HepG2 (cell line): ENCODE results near the gene BAIAP2L1. TPM values are rescaled to one million over a fixed set of nuclear protein-coding genes. Genes with fewer than 3 reads are reported as not detected.

Source experiments
- AKAP8 ChIP-seq: sonication (generic); formaldehyde crosslinking; IDR thresholded peaks from 2 replicates; pipeline ENCODE4 v1.5.1; 2020; ENCODE audit warnings: mild to moderate bottlenecking, missing genetic modification reagents
- ATF2 ChIP-seq: sonication (generic); formaldehyde crosslinking; IDR thresholded peaks from 2 replicates; pipeline ENCODE4 v1.4.0; 2020; ENCODE audit warnings: missing genetic modification reagents
- E2F5 ChIP-seq: sonication (generic); formaldehyde crosslinking; conservative IDR thresholded peaks from 2 replicates; pipeline ENCODE4 v1.4.0; 2020; ENCODE audit warnings: missing genetic modification reagents
- HMGXB3 ChIP-seq: sonication (generic); formaldehyde crosslinking; IDR thresholded peaks from 2 replicates; pipeline ENCODE4 v1.4.0; 2020; ENCODE audit warnings: missing genetic modification reagents, borderline replicate concordance
- KMT2A ChIP-seq: sonication (generic); formaldehyde crosslinking; IDR thresholded peaks from 2 replicates; pipeline ENCODE4 v1.4.0; 2020; ENCODE audit warnings: missing genetic modification reagents
- MEIS1 ChIP-seq: sonication (generic); formaldehyde crosslinking; IDR thresholded peaks from 2 replicates; pipeline ENCODE4 v1.9.0; 2021; ENCODE audit warnings: mild to moderate bottlenecking, missing genetic modification reagents, moderate library complexity, borderline replicate concordance
- ONECUT2 ChIP-seq: sonication (generic); formaldehyde crosslinking; IDR thresholded peaks from 2 replicates; pipeline ENCODE4 v1.4.0; 2020; ENCODE audit warnings: missing genetic modification reagents
- PCBP1 ChIP-seq: fragments of 200-400 bp; formaldehyde crosslinking; IDR thresholded peaks from 2 replicates; pipeline ENCODE4 v1.6.1; 2017; ENCODE audit warnings: mild to moderate bottlenecking, low read depth, low read length, borderline replicate concordance
- SKIL ChIP-seq: sonication (generic); formaldehyde crosslinking; IDR thresholded peaks from 2 replicates; pipeline ENCODE4 v1.8.0; 2022; ENCODE audit warnings: missing genetic modification reagents, mild to moderate bottlenecking, moderate library complexity, borderline replicate concordance
- ZBTB49 ChIP-seq: sonication (generic); formaldehyde crosslinking; IDR thresholded peaks from 2 replicates; pipeline ENCODE4 v1.4.0; 2020; ENCODE audit warnings: missing genetic modification reagents, borderline replicate concordance
- ZNF512B ChIP-seq: sonication (generic); formaldehyde crosslinking; IDR thresholded peaks from 2 replicates; pipeline ENCODE4 v1.5.1; 2020; ENCODE audit warnings: missing genetic modification reagents, mild to moderate bottlenecking, borderline replicate concordance
- ZNF567 ChIP-seq: sonication (generic); formaldehyde crosslinking; IDR thresholded peaks from 2 replicates; pipeline ENCODE4 v1.8.1; 2023; ENCODE audit warnings: mild to moderate bottlenecking, missing genetic modification reagents, borderline replicate concordance
- ZSCAN20 ChIP-seq: sonication (generic); formaldehyde crosslinking; IDR thresholded peaks from 2 replicates; pipeline ENCODE4 v1.4.0; 2020; ENCODE audit warnings: missing genetic modification reagents, mild to moderate bottlenecking, borderline replicate concordance
- polyA plus RNA-seq, 8 experiments: library from polyadenylated mRNA; depleted of rRNA in 3 of 8; stranded (reverse) in 7 of 8; unstranded in 1 of 8; fragments of >200 nt; fragmentation: Illumina TruSeq in 4 of 8; extraction: Trizol in 4 of 8; gene quantifications; 2 replicates each; pipeline versions ENCODE4 v1.2.1 to v1.2.3, GENCODE V29; 2011 to 2016; ENCODE audit warnings: low read depth in 4 of 8, missing spikeins in 1 of 8, mixed read lengths in 1 of 8; ENCODE audit not compliant: insufficient read depth in 1 of 8
- total RNA-seq, 5 experiments: library from RNA; depleted of rRNA; stranded (reverse); fragments of >200 nt; fragmentation: Illumina TruSeq; extraction: Trizol; gene quantifications; 2 replicates each; pipeline ENCODE4 v1.2.3, GENCODE V29; 2016; ENCODE audit warnings: low read depth in 1 of 5

Gene BAIAP2L1
- total and polyA plus RNA-seq, 2 of the 13 experiments (the other 11 are each of a cell fraction or from before 2014, with no cell fraction given), result 13.0 to 21.5 TPM

GRCh38 chr7:98300595-98301372 is 100.1 kb downstream of the BAIAP2L1 start (continued):
- TF ChIP-seq ATF2 (CRISPR knock-in tag) (peak; percentile 67), SKIL (CRISPR knock-in tag) (peak; percentile 87), ZNF512B (CRISPR knock-in tag) (no peak), E2F5 (CRISPR knock-in tag) (no peak), KMT2A (CRISPR knock-in tag) (no peak), PCBP1 (no peak), AKAP8 (CRISPR knock-in tag) (no peak), HMGXB3 (CRISPR knock-in tag) (no peak), MEIS1 (peak; percentile 82; the same call in 1 of the 2 replicates), ZBTB49 (CRISPR knock-in tag) (no peak), ONECUT2 (CRISPR knock-in tag) (peak; percentile 91), ZNF567 (CRISPR knock-in tag) (no peak), ZSCAN20 (no peak)
